ENCODE results near the gene SIRT4. TPM values are rescaled to one million over a fixed set of nuclear protein-coding genes. Genes with fewer than 3 reads are reported as not detected.

The SIRT4 gene
- total and polyA plus RNA-seq, 7 experiments from 2014 or later = 1.6 to 6.0 (median 3.3) TPM

DNA sequence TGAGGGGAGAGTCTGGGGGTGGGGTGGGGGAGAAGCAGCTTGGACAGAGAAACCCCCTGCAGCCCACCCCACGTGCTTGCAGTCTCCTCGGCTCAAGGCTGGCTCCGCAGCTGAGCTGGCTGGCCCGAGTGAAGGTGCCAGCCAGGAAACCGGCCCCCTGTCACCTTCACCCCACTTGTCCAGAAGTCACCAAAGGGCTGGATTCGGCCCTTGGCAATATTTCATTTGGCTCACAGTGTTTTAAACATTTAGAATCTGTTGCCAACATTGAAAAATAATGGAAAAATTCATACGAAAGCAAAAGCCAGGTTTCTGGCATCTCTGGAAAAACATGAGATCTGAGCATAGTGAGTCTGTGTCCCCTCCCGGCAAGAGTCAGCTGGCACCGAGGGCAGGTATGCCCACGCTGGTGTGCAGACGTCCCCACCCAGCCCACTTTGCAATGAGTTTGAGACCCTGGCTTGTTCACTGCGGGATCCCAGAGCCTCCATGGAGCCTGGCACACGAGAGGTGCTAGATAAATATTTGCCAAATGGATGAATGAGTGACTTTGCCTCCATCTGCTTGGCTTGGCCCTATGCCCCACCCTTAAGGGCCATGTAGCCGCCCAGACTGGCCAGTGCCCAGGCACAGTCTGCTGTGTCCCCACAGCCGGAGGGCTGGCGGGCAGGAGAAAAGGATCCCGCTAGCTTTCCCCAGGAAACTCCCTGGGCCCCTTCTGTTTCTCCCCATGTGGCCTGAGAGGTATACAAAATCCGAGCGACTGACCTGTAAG lies 48.6 kb downstream of the SIRT4 start:
- no peak for ATAC-seq
- Histone ChIP-seq H3K4me3 (ENCODE audit: low read length) (no peak overlapping the region), H3K9me3 (ENCODE audit: control insufficient read depth in 2 of 3, low read length in 3 of 3) (no peaks in the 10 kb centered on the region), H3K4me1 (ENCODE audit: control insufficient read depth in 2 of 2, insufficient read depth in 2 of 2, low read length in 2 of 2) (no peaks in the 10 kb centered on the region), H3K36me3 (ENCODE audit: control insufficient read depth in 2 of 3, insufficient read depth in 3 of 3, low read length in 3 of 3) (no peaks in the 10 kb centered on the region), H3K27me3 (ENCODE audit: control insufficient read depth in 2 of 2, insufficient read depth in 2 of 2, low read length in 2 of 2) (no peaks in the 10 kb centered on the region), H3K27ac (ENCODE audit: low read depth, low read length) (no peak overlapping the region)
- H3K9me3 Mint-ChIP-seq = no peaks in the 10 kb centered on the region
- POLR2A ChIA-PET = no interaction called here
- no peak overlapping the region for H3K4me3 Mint-ChIP-seq
- CTCF ChIA-PET = no interaction called here
- peaks cover 0 to 5% (median 0%) of the 10 kb centered on the region in 5 donors for H3K27me3 Mint-ChIP-seq
- H3K36me3 Mint-ChIP-seq = no peaks in the 10 kb centered on the region
- intact Hi-C loops (cut with micrococcal nuclease) = no loop called here
- H3K27ac Mint-ChIP-seq = no peak overlapping the region
- H3K4me1 Mint-ChIP-seq = no peaks in the 10 kb centered on the region
- DNase-seq = no peak

DNA sequence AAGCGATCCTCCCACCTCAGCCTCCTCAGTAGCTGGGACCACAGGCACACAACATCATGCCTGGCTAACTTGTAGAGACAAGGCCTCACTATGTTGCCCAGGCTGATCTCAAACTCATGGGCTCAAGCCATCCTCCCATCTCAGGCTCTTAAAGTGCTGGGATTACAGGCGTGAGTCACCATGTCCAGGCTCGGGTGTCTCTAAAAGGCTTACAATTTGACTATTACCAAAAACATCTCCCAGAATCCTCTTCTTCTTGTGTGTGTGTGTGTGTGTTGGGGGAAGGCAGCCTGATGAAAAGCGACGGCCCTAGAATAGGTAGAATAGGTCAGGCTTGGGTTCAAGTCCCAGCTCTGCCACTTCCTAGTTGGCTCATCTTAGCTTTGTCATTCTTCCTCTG lies 50.0 kb downstream of the SIRT4 start:
- Histone ChIP-seq H3K27ac (ENCODE audit: low read depth, low read length) (no peak overlapping the region), H3K9me3 (ENCODE audit: control insufficient read depth in 2 of 3, low read length in 3 of 3) (no peaks in the 10 kb centered on the region), H3K4me1 (ENCODE audit: control insufficient read depth in 2 of 2, insufficient read depth in 2 of 2, low read length in 2 of 2) (no peaks in the 10 kb centered on the region), H3K27me3 (ENCODE audit: control insufficient read depth in 2 of 2, insufficient read depth in 2 of 2, low read length in 2 of 2) (no peaks in the 10 kb centered on the region), H3K36me3 (ENCODE audit: control insufficient read depth in 2 of 3, insufficient read depth in 3 of 3, low read length in 3 of 3) (no peaks in the 10 kb centered on the region), H3K4me3 (ENCODE audit: low read length) (no peak overlapping the region)
- peaks cover 0 to 2% (median 0%) of the 10 kb centered on the region in 5 donors for H3K27me3 Mint-ChIP-seq
- DNase-seq (no peak), ATAC-seq (no peak)
- H3K4me3 Mint-ChIP-seq = no peak overlapping the region
- no peak overlapping the region for H3K27ac Mint-ChIP-seq
- POLR2A ChIA-PET = no interaction called here
- peaks cover 0 to 3% (median 0%) of the 10 kb centered on the region in 7 donors for H3K4me1 Mint-ChIP-seq
- H3K36me3 Mint-ChIP-seq = no peaks in the 10 kb centered on the region
- CTCF ChIA-PET = interaction anchor here (0.6 to 0.8 kb wide), 2 partner anchors 120 to 151 kb away, joined by 3 read pairs; no protein-coding TSS in a partner anchor
- intact Hi-C loops (cut with micrococcal nuclease) = no loop called here
- H3K9me3 Mint-ChIP-seq = no peaks in the 10 kb centered on the region

DNA sequence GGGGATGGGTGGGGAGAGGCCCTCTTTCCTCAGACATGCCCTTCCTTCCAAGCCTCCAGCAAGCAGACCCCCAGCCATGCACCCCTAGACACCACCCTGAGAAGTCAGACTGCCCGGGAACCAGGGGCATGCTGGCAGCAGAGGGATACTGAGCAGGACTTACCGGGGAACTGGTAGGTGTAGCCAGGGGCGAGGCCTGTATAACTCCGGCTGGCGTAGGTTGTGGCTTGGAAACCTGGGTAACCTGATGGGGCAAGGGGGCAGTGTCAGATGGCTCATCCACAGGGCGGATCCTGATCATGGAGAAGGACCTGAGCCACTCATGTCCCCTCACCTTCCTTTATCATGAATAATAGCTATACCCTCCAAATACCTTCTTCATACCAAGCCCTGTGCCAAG lies 51.0 kb downstream of the SIRT4 start:
- intact Hi-C loops (cut with micrococcal nuclease) = no loop called here
- POLR2A ChIA-PET = no interaction called here

DNA sequence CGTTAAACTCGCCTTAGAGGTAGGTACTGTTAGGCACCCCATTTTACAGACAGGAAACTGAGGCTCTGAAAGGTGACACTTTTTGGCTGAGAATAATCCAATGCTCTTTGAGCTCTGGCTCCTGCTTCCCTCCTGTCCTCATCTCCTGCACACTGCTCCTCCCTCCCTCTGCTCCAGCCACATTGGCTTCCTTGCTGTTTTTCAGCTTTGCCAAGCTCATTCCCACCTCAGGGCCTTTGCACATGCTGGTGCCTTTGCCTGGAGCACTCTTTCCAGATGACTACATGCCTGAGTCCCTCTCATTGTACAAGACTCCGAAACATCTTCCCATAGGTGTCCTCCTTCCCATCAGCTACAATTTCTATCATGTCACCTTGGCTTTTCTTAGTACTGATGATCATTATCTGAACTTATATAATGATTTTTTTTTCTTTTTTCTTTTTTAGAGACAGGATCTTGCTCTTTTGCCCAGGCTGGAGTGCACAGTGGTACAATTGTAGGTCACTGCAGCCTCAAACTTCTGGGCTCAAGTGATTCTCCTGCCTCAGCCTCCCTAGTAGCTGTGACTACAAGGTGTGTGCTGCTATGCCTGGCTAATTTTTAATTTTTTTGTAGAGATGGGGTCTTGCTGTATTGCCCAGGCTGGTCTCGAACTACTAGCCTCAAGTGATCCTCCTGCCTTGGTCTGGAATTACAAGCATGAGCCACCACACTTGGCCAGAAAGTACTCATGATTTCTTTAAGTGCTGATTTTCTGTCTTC lies 51.6 kb downstream of the SIRT4 start:
- DNase-seq = no peak
- H3K27me3 ChIP-seq (ENCODE audit: control insufficient read depth in 2 of 2, insufficient read depth in 2 of 2, low read length in 2 of 2) = no peaks in the 10 kb centered on the region
- H3K27ac ChIP-seq (ENCODE audit: low read depth, low read length) = no peak overlapping the region
- no peaks in the 10 kb centered on the region for H3K36me3 ChIP-seq (ENCODE audit: control insufficient read depth in 2 of 3, insufficient read depth in 3 of 3, low read length in 3 of 3)
- H3K36me3 Mint-ChIP-seq = no peaks in the 10 kb centered on the region
- intact Hi-C loops (cut with micrococcal nuclease) = no loop called here
- CTCF ChIA-PET = no interaction called here
- H3K9me3 ChIP-seq (ENCODE audit: control insufficient read depth in 2 of 3, low read length in 3 of 3) = no peaks in the 10 kb centered on the region
- peaks cover 0 to 3% (median 0%) of the 10 kb centered on the region in 7 donors for H3K4me1 Mint-ChIP-seq
- no peaks in the 10 kb centered on the region for H3K4me1 ChIP-seq (ENCODE audit: control insufficient read depth in 2 of 2, insufficient read depth in 2 of 2, low read length in 2 of 2)
- no peak overlapping the region for H3K4me3 Mint-ChIP-seq
- no peak overlapping the region for H3K4me3 ChIP-seq (ENCODE audit: low read length)
- peaks cover 9 to 13% (median 11%) of the 10 kb centered on the region in 5 donors for H3K27me3 Mint-ChIP-seq
- peaks cover 0 to 2% (median 0%) of the 10 kb centered on the region in 11 donors for H3K9me3 Mint-ChIP-seq
- ATAC-seq = no peak
- POLR2A ChIA-PET = no interaction called here
- H3K27ac Mint-ChIP-seq = no peak overlapping the region

More for the DNA sequence above, 51.0 kb downstream of the SIRT4 start:
- no peaks in the 10 kb centered on the region for H3K36me3 Mint-ChIP-seq
- peaks cover 0 to under 1% (median 0%) of the 10 kb centered on the region in 11 donors for H3K9me3 Mint-ChIP-seq
- H3K4me3 Mint-ChIP-seq = no peak overlapping the region
- Histone ChIP-seq H3K36me3 (ENCODE audit: control insufficient read depth in 2 of 3, insufficient read depth in 3 of 3, low read length in 3 of 3) (no peaks in the 10 kb centered on the region), H3K27ac (ENCODE audit: low read depth, low read length) (no peak overlapping the region), H3K4me1 (ENCODE audit: control insufficient read depth in 2 of 2, insufficient read depth in 2 of 2, low read length in 2 of 2) (no peaks in the 10 kb centered on the region), H3K4me3 (ENCODE audit: low read length) (no peak overlapping the region), H3K27me3 (ENCODE audit: control insufficient read depth in 2 of 2, insufficient read depth in 2 of 2, low read length in 2 of 2) (no peaks in the 10 kb centered on the region), H3K9me3 (ENCODE audit: control insufficient read depth in 2 of 3, low read length in 3 of 3) (no peaks in the 10 kb centered on the region)
- ATAC-seq (no peak), DNase-seq (no peak)
- peaks cover 6 to 11% (median 8%) of the 10 kb centered on the region in 5 donors for H3K27me3 Mint-ChIP-seq
- no peak overlapping the region for H3K27ac Mint-ChIP-seq
- H3K4me1 Mint-ChIP-seq = peaks cover 0 to 3% (median 0%) of the 10 kb centered on the region in 7 donors
- CTCF ChIA-PET = no interaction called here

DNA sequence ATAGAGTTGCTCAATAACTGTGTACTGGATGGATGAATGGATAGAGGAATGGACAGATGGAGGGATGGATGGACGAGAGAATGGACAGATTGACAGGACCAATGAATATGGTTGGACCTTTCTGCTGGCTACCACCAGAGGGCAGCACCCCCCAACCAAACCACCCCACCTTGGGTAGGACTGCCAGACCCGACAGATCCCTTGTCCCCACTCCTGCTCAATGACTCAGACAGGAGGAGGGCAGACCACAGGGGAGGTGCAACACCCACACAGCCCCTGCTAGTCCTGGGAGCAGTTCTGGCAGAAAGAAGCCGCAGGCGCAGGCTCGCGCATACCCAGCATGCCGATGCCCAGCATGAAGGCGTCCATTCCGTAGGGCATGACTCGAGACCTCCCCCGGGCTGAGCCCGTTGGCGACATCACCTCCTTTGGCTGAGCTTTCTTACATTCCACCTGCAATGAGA lies 54.5 kb downstream of the SIRT4 start:
- no peak overlapping the region for H3K27ac ChIP-seq (ENCODE audit: low read depth, low read length)
- intact Hi-C loops (cut with micrococcal nuclease) = loop anchor here (1.0 kb wide), 5 partner anchors 31 to 754 kb away; partner anchors contain the start of gene DYNLL1 (in 1 of the 2)
- Mint-ChIP-seq H3K9me3 (peaks cover 0 to 2% (median 0%) of the 10 kb centered on the region in 11 donors), H3K27me3 (peaks cover 30 to 36% (median 31%) of the 10 kb centered on the region in 5 donors), H3K4me1 (peaks cover 0 to 3% (median 0%) of the 10 kb centered on the region in 7 donors), H3K27ac (no peak overlapping the region), H3K4me3 (no peak overlapping the region), H3K36me3 (no peaks in the 10 kb centered on the region)
- CTCF ChIA-PET = interaction anchor here (1.2 to 1.4 kb wide), 4 partner anchors 73 to 291 kb away, joined by 3 to 8 read pairs (median 4); no protein-coding TSS in a partner anchor
- H3K27me3 ChIP-seq (ENCODE audit: control insufficient read depth in 2 of 2, insufficient read depth in 2 of 2, low read length in 2 of 2) = no peaks in the 10 kb centered on the region
- H3K4me1 ChIP-seq (ENCODE audit: control insufficient read depth in 2 of 2, insufficient read depth in 2 of 2, low read length in 2 of 2) = no peaks in the 10 kb centered on the region
- H3K4me3 ChIP-seq (ENCODE audit: low read length) = no peak overlapping the region
- ATAC-seq (peak; percentile 88), DNase-seq (peak; percentile 47 to 78 (median 61))
- POLR2A ChIA-PET = interaction anchor here (0.7 kb wide), 1 partner anchor 110 kb away, joined by 4 read pairs; no protein-coding TSS in a partner anchor
- H3K36me3 ChIP-seq (ENCODE audit: control insufficient read depth in 2 of 3, insufficient read depth in 3 of 3, low read length in 3 of 3) = no peaks in the 10 kb centered on the region
- H3K9me3 ChIP-seq (ENCODE audit: control insufficient read depth in 2 of 3, low read length in 3 of 3) = no peaks in the 10 kb centered on the region

GRCh38 chr12:120357104-120357503 lies 55.0 kb downstream of the SIRT4 start:
- Mint-ChIP-seq H3K36me3 (no peaks in the 10 kb centered on the region), H3K4me1 (peaks cover 0 to 3% (median 0%) of the 10 kb centered on the region in 7 donors), H3K4me3 (no peak overlapping the region), H3K27me3 (peaks cover 34 to 40% (median 36%) of the 10 kb centered on the region in 5 donors), H3K9me3 (peaks cover 0 to 2% (median 0%) of the 10 kb centered on the region in 11 donors), H3K27ac (no peak overlapping the region)
- intact Hi-C loops (cut with micrococcal nuclease) = no loop called here
- Histone ChIP-seq H3K9me3 (ENCODE audit: control insufficient read depth in 2 of 3, low read length in 3 of 3) (no peaks in the 10 kb centered on the region), H3K4me1 (ENCODE audit: control insufficient read depth in 2 of 2, insufficient read depth in 2 of 2, low read length in 2 of 2) (no peaks in the 10 kb centered on the region), H3K4me3 (ENCODE audit: low read length) (no peak overlapping the region), H3K27ac (ENCODE audit: low read depth, low read length) (no peak overlapping the region), H3K27me3 (ENCODE audit: control insufficient read depth in 2 of 2, insufficient read depth in 2 of 2, low read length in 2 of 2) (no peaks in the 10 kb centered on the region), H3K36me3 (ENCODE audit: control insufficient read depth in 2 of 3, insufficient read depth in 3 of 3, low read length in 3 of 3) (no peaks in the 10 kb centered on the region)
- no peak for DNase-seq
- CTCF ChIA-PET = interaction anchor here (1.2 to 1.4 kb wide), 4 partner anchors 72 to 291 kb away, joined by 3 to 8 read pairs (median 4); no protein-coding TSS in a partner anchor
- ATAC-seq = no peak
- POLR2A ChIA-PET = interaction anchor here (0.7 kb wide), 1 partner anchor 109 kb away, joined by 4 read pairs; no protein-coding TSS in a partner anchor

Measured in naive thymus-derived CD4-positive, alpha-beta T cell (primary cell).